Posterior vena cava (tissue), 2 donors: ENCODE measurements around the gene SPAG16. TPM values are rescaled to one million over a fixed set of nuclear protein-coding genes. Genes with fewer than 3 reads are reported as not detected.
"Not testable (repeated sequence)": the region's sequence is repeated elsewhere in the genome, so short reads cannot be mapped to it uniquely, and the experiment has no call there.

Experiments
- DNase-seq: peaks from one replicate; pipeline ENCODE4 v3.0.0-alpha.2; 2020; ENCODE audit warnings: low spot score
- intact Hi-C, 2 donors: fragments of 100-400 bp; cut with DNase I; formaldehyde crosslinking; loops; one replicate each; pipeline versions ENCODE4 v1.14.1 to v1.14.2; 2022 to 2023
- total RNA-seq, 2 donors: library from RNA; stranded (reverse); fragmentation: NEBNext Ultra II Directional; extraction: Animal tissue kit (Norgen Biotek cat#: 25700); gene quantifications; one replicate each; pipeline ENCODE4 v1.2.1, GENCODE V29; 2021
- donor health status: DM: yes; HTN: yes; CAD: no.
- donor health status: DM: yes; HTN: yes; CAD: no.

SPAG16 gene
- total RNA-seq, 2 donors from 2014 or later = 23.0 to 28.8 TPM

DNA sequence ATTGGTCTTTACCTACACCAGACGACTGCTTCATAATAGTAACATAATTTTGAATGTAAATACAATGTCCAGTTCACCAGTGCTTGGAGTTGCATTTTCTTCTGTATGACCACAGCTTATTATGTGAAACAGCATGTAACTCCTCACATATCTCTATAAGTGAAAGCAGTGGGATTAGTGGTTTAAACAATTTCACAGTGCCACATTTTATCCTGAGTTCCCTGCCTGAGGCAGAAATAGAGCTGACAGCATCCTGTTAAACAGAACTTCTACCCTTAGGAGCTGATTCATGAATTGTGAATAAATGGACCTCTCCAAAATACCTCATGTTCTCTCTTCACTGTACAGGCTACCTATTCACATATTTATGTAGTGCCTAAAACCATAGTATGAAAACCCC lies 584.3 kb downstream of the SPAG16 start:
- intact Hi-C loops = no loop called here

DNA sequence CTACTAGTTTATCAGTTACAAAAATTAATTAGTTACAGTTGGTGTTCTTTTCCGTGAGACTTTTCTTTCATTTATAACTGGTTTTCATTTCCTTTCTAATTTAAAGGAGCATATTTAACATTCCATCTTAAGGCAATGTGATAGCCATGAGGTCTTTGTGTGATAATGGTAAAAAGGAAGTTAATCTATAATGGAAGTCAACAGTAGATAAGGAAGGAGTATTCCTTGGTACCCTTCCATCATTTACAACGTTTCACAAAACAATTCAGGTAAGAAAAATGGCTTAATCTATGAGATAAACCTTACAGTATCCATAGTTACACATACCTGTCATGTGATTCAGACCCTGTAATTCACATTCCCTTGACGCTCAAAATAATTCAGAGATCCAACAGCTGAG lies 601.2 kb downstream of the SPAG16 start:
- DNase-seq = no peak
- intact Hi-C loops = no loop called here

More for the DNA sequence above, 584.3 kb downstream of the SPAG16 start:
- no peak for DNase-seq

DNA sequence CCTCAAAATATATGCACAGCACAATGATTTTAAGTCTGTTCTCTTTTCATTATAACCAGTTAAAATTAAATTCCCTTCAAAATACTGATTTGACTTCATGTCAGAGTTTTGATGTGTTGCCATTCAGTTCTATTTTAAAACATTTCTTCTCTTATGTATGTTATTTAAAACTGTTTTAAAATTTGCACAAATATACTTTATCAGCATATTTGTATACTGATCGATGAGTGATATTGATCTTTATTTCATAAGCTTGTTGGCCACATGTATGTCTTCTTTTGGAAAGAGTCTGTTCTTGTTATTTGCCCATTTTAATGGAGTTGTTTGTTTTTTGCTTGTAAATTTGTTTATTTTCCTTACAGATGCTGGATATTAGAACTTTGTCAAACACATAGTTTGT lies 630.2 kb downstream of the SPAG16 start:
- intact Hi-C loops = no loop called here

DNA sequence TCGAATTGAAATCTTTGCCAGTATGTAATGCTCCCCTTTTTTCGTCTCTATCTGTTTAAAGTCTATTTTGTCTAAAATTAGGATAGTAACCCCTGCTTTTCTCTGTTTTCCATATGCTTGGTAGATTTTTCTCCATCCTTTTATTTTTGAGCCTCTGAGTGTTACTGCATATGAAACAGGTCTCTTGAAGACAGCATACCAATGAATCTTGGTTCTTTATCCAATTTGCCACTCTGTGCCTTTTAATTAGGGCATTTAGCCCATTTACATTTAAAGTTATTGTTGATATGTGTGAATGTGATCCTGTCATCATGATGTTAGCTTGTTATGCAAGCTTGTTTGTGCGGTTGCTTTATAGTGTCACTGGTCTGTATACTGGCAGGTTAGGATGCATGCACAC lies 635.8 kb downstream of the SPAG16 start:
- DNase-seq = no peak
- intact Hi-C loops = no loop called here

More for the DNA sequence above, 630.2 kb downstream of the SPAG16 start:
- no peak for DNase-seq

DNA sequence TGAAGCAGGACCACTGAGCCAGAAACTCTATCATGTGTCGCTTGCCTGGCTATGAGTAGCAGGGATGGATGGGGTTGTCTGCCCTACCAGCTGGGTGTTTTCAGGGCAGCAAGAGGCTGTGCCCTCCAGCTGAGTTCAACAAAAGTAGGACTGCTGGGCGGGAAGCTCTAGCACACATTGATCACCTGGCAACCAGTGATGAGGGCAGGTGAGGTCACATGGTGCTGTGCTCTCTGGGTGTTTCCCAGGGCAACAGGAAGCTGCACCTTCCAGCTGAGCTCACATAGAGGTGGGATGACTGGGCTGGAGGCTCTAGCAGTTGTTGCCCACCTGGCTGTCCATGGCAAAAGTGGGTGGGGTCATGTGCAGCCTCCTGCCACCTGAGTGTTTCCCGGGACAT lies 639.3 kb downstream of the SPAG16 start:
- intact Hi-C loops = no loop called here
- no peak for DNase-seq

DNA sequence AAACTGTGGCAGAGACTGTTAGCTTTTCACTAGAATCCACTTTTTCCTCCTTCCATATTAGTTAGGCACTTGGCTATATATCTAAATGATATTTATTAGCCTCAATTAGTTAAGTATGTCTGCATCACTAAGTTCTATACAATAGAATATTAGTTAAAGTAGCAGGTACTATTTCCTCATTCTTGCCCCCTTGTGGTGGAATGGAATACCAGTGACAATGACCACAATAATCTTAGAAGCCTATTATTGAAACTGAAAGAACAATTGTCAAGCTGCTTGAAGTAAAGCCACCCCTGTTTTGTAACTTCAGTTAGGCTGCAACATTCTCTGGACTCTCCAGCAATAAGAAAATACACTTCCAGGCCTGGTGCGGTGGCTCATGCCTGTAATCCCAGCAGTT lies 650.3 kb downstream of the SPAG16 start:
- intact Hi-C loops = no loop called here
- DNase-seq = no peak

DNA sequence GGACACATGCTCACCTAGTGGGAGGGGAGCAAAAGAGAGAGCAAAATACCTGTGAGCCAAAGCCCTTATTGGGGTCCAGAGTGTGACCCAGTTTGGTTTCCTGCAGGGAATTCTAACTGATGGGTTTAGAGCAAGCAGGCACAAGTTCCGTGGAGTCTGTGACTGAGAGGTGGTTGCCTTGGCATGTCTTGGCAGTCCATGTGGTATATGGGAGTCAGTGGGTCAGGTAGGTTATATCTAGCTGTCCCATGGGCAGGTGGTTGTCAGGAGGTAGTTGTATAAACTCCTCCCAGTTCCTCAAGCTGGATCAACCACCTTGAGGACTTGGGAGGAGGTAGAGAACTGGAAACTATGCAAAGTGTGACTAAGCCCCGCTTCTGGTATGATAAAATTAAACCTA lies 673.8 kb downstream of the SPAG16 start:
- intact Hi-C loops = no loop called here
- DNase-seq = no peak

DNA sequence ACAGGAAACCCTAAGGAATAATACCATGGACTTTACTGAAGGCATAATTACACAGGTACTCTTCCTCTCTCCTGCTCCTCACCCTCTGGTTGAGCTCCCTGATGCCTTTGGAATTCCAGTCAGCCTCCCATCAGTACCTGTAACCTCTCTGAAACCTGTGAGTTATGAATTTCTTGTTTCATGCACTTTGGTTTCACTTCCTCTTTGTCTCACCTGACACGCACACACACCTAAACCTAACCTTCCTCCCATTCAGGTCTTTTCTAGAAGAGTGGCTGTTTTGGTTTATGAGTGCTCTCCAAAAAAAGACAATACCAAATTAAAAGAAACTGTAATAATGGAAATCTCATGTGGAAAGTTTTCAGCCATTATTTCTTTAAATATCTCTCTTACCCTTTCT lies 675.3 kb downstream of the SPAG16 start:
- intact Hi-C loops = no loop called here

DNA sequence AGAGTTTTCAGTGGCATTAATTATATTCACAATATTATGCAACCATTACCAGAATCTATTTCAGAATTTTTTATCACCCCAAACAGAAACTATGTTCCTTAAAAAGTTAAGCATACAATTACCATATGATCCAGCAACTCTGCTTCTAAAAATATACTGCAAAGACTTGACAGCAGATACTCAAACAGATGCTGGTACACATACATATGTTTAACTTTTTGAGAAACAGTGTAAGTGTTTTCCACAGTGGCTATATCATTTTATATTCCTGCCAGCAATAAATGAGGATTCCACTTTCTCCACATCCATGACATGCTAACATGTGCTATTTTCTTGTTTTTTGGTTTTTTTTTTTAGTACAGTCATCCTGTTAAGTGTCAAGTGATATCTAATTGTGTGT lies 687.3 kb downstream of the SPAG16 start:
- intact Hi-C loops = no loop called here
- DNase-seq = no peak

More for the DNA sequence above, 675.3 kb downstream of the SPAG16 start:
- DNase-seq = no peak

DNA sequence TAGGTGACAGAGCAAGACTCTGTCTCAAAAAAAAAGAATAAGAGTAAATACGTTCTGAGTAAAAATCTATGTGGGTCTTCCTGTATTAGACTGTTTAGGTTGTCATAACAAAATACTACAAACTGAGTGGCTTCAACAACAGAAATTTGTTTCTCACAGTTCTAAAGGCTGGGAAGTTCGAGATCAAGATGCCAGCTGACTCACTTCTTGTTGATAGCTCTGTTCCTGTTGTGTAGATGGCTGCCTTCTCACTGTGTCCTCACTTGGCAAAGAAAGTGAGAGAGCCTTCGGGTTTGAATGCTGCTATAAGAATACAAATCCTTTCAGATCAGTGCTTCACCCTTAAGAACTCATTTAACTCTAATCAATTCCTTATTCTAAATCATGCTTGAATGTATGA lies 696.6 kb downstream of the SPAG16 start:
- intact Hi-C loops = no loop called here

DNA sequence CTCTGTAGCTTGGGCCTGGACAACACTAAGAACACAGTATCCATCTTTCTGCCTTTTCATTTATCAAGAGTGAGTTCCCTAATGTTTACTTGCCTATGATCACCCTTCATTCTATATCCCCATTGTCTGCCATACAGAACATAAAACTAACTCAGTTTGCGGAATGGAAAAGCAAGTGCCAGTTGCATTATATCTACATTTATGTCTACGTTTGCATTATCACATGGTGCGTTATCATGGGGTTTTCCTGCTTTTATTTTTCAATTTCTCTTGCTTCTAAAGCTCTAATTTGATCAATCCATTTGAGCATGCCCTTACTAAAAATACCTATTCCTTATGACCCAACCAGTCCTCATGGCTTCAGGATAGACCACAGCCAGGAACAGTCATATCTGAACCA lies 704.9 kb downstream of the SPAG16 start:
- no peak for DNase-seq
- intact Hi-C loops = no loop called here

More for the DNA sequence above, 696.6 kb downstream of the SPAG16 start:
- DNase-seq = no peak

DNA sequence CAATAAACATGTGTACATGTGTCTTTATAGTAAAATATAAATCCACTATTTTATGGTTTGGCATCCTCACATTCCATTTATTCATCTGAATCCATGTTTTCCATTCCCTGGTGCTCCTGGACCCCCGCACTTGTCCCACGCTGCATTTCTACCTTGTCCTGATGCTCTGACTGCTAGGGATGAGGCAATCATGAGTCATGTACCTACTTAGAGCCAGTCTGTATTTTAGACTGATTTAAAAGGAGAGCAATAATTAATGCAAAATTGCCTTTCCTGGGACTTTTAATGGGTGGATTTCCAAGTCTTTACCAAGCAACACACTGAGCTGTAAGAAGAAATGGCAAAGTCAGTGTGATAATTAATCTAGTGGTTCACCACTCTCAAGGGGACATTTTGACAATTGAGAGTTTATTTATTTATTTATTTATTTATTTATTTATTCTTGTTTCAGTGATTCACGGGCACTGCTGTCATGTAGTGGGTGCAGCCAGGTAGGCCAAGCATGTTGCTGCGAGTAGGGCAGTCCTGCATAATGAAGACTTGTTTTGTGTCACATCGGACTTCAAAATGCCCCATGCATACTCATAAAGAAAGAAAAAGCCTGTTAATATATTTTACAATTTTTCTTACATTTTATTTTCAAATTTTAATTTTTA lies 707.3 kb downstream of the SPAG16 start:
- intact Hi-C loops = loop anchor here in 1 of 2 donors (5.0 kb wide), 1 partner anchor 624 kb away; no protein-coding TSS in a partner anchor
- DNase-seq = no peak

DNA sequence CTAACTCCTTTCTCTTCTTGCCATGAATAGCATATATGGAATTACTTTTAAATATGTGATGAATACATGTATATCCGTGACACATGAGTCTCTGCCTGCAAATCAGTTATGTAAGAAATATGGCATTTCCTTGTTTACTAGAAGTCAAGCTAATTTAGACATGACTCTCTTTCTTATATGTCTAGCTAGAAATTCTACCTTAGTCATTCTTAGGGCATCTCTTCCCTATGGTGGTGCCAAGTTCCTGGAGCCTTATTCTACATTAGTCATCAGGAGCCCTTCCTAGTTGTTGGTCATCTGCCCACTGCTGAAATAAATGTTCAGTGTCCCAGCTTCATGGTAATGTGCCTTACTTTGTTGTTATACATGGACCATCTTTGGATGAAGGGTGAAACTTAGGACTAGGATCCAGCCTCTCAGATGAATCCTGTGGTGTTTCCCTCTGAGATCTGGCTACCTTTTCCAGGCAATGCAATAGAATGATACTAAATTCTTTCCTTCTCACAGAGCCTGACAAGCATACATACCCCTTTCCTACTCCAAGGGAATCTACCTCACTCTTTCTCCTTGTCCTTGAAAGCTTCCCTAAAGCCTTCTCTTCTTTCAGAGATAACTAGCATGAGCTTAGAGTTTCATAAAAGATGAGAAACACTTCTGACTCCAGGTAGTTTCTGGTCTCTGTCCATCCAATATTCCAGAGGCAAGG lies 711.3 kb downstream of the SPAG16 start:
- intact Hi-C loops = no loop called here
- no peak for DNase-seq

DNA sequence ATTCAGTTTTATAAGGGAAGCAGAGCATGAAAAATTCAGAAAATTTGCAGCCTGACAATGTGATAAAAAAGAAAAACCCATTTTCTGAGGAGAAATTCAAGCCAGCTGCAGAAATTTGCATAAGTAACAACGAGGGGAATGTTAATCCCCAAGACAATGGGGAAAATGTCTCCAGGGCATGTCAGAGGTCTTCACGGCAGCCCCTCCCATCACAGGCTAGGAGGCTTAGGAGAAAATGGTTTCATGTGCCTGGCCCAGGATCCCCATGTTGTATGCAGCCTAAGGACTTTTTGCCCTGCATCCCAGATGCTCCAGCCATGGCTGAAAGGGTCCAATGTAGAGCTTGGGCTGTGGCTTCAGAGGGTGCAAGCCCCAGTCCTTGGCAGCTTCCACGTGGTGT lies 714.7 kb downstream of the SPAG16 start:
- DNase-seq, intact Hi-C loops: not testable (repeated sequence)

DNA sequence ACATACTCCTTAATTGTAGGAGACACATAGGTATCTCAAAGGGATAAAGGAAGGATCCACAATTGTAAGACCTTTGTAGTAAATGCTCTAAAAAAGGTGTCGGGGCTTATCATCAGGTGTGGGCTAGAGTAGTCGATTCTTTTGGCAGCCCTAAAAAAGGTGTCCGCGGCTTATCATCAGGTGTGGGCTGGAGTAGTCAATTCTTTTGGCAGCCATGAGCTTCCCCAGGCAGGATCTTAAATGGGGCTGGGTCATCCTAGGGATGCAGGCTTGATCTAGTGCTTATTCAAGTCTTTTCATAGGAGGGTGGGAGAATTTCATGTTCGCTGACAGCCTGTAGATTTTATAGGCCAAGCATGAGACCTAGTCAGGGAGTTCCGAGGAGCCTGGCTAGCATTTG lies 720.2 kb downstream of the SPAG16 start:
- DNase-seq = no peak
- intact Hi-C loops = loop anchor here in 1 of 2 donors (5.0 kb wide), 1 partner anchor 1292 kb away; no protein-coding TSS in a partner anchor

DNA sequence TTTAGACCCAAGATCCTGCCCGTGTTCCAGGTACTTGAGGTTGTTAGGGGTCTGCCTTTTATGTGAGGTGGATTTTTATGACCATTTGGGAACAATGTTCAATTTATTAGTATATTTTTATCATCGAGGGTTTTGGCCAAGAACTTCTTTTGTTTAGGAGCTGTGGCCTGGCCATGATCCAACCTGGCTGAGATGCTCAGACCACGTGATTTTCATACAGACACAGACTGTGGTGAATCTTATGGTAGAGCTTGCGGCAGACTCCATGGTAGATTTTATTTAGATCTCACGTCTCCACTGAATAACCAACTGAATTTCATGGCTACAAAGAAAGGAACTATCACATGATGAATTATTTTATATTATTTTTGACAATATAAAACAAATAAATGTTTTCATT lies 721.1 kb downstream of the SPAG16 start:
- DNase-seq = no peak
- intact Hi-C loops = no loop called here

DNA sequence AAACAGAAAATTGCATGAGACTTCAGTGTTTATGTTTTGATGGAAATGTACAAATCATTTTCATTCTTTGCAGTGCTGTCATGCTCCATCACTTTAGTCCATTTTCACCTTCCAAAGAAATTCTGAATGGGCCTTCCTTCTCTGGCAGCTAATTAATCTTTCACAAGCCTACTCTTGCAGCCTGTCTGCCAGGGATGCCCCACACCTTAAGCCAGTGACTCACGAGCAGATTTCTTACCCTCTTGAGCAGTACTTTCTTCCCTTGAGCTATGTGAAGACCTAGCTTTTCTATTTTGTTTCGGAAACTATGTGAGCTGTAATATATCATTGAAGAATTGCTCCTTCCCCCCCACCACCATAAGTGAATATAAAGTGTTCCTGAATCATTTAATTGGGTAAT lies 722.3 kb downstream of the SPAG16 start:
- intact Hi-C loops = no loop called here
- no peak for DNase-seq

DNA sequence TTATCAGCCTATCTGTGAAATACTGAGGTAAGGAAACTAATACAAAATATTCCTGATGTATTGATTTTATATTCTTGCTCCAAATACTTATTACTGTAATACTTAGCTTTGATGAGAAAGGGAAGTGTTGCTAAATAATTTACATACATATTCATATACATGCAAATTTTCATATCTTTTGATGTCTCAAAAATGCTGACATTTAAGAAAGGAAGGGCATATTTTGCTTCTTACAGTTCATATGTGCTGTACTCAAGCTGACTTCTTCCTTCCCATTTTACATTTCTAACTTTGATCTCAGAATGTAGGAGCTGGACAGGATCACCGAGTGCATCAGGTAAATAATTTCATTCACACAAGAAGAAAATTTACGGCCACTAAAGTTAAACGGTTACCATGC lies 727.4 kb downstream of the SPAG16 start:
- no peak for DNase-seq
- intact Hi-C loops = no loop called here

DNA sequence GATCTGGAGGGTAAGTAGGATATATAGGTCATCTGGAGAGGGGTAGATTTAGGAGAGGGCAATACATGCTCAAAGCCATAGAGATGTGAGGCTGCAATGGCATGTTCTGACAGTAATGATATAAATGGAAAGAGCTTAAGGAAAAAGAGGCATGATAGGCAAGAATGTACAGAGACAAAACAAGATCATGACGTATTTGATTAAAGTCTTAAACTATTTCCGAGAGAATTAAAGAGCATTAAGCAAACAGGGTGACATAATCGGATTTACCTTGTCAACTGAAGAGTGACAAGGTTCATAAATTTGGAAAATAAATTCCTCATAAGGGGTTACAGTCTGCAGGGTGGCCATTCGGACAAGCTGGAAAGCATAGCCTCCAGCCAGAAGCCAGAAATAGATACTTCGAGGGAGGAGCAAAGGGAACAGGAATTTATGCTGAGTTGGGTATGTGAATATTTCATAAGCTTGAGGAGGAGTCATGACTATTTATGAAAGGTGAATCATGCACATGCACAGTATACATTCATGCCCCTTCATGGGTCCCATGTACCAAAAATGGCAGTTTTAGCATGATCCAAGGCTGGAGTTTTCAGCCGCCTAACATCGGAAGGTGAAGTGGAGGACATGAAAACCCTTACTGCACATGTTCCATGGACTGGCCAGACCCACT lies 730.4 kb downstream of the SPAG16 start:
- intact Hi-C loops = no loop called here
- DNase-seq = no peak

DNA sequence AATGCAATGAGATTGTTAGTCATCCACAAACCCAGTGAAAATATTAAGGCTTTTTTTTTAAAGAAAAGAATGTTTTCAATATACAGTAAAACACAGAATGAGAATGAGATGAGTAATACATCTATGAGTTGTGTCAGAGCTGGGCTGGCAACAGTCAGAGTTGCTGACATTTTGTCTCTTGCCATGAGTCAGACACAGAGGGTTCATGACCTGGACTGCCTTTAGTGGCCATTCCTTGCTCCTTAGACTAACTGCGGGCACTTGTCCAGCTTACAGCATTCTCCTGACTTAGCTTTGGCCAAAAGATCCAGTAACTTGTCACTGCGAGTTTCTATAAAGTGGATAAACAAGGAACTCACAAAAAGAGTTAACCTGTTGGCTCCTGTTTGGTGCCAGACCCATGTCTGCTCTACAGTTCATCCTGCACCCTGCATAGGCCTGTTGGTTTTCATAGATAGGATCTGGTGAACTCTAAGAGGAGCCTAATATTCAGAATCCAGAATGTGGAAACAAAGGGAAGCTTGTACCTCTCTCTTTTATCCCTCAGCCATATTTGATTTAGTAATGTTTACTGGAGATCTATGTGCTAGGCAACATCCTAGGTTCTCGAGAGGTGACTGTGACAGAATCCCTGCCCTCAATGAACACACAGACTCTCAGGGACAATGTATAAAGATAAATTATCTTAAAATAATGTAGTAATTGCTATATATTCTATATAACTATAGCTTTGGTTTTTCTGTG lies 735.1 kb downstream of the SPAG16 start:
- intact Hi-C loops = no loop called here

More for the DNA sequence above, 735.1 kb downstream of the SPAG16 start:
- peak; percentile 85 for DNase-seq
